SKM-1 treated with dmso at 0.1 percent for 144 hours (cell line): ENCODE data around the gene TULP4.

ENCODE experiments used
- DNase-seq: peaks from one replicate; lab custom pipeline; 2025; ENCODE audit not compliant: unreplicated experiment; lab: John Stamatoyannopoulos, UW

TULP4 gene, protein sequence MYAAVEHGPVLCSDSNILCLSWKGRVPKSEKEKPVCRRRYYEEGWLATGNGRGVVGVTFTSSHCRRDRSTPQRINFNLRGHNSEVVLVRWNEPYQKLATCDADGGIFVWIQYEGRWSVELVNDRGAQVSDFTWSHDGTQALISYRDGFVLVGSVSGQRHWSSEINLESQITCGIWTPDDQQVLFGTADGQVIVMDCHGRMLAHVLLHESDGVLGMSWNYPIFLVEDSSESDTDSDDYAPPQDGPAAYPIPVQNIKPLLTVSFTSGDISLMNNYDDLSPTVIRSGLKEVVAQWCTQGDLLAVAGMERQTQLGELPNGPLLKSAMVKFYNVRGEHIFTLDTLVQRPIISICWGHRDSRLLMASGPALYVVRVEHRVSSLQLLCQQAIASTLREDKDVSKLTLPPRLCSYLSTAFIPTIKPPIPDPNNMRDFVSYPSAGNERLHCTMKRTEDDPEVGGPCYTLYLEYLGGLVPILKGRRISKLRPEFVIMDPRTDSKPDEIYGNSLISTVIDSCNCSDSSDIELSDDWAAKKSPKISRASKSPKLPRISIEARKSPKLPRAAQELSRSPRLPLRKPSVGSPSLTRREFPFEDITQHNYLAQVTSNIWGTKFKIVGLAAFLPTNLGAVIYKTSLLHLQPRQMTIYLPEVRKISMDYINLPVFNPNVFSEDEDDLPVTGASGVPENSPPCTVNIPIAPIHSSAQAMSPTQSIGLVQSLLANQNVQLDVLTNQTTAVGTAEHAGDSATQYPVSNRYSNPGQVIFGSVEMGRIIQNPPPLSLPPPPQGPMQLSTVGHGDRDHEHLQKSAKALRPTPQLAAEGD (N-terminal part only)

DNA sequence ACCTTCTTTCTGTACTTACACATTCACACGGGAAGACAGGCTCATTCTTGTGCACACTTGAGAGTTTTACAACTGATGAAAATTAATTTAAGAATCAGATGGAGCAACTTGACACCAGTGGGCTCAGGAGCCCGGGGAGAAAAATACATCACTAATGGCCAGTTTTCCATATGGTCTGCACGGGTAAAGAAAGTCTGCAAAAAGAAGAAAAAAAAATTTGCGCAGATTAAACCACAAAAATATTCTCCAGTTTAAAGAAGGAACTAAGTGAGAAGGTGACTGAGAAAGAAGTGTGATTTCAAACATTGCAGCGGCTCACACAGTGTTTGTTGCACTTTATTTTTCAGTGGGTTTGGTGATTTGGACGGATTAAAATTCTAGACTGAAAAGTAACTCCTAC lies at the start of gene TULP4:
TULP4 (plus strand) TSS at position 301 of the 400 bp plus-strand sequence. CDS start 1,552 bp downstream, outside the sequence.
- DNase-seq = no peak

DNA sequence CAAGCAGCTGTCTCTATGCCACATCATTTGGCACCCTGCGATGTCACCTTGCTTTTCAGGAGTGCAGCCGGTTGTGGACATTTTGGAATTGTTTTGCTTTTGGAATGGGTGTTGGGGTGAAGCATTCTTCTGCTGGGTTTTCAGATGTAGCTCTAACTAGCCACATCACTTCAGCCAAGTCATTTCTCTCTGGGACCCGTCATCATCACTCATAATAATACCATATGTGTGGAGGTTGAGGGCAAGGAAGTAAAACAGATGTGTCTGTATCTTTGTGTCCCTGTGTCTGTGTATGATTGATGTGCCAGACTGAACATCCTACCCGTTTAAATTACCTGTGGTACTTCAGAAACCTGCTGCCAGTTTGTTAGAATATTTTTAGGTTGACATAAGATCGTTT lies 49.5 kb upstream of the TULP4 start:
- DNase-seq = no peak

DNA sequence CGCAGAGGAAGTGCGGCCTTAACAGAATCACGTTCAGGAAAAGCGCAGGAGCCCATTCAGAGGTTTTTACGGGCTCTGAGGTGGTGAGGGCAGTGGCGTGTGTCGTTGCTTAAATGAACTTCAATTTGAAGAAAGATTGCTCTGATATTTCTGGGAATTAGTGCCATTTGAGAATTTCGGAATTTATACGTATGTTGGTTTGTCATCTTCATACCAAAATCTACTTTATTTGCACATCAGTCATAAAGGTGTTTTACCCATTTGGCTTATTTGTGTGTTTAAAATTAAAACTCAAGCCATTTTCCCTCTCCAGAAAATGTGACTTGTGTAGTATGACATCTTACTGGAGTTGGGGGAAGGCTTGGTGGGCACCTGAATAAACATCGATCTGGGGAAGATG lies 48.1 kb upstream of the TULP4 start:
- DNase-seq = no peak

DNA sequence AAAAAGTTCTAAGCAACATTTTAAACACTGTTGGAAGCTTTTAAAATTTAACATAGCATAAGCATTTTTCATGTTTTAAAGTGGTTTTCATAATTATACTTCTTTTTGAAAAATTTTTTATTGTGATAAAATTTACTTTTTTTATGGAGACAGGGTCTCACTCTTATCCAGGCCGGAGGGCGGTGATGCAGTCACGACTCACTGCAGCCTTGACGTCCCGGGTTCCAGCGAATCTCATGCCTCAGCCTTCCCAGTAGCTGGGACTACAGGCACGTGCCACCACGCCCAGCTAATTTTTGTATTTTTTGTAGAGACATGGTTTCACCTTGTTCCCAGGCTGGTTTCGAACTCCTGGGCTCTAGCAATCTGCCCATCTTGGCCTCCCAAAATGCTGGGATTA lies 46.1 kb upstream of the TULP4 start:
- DNase-seq = no peak

DNA sequence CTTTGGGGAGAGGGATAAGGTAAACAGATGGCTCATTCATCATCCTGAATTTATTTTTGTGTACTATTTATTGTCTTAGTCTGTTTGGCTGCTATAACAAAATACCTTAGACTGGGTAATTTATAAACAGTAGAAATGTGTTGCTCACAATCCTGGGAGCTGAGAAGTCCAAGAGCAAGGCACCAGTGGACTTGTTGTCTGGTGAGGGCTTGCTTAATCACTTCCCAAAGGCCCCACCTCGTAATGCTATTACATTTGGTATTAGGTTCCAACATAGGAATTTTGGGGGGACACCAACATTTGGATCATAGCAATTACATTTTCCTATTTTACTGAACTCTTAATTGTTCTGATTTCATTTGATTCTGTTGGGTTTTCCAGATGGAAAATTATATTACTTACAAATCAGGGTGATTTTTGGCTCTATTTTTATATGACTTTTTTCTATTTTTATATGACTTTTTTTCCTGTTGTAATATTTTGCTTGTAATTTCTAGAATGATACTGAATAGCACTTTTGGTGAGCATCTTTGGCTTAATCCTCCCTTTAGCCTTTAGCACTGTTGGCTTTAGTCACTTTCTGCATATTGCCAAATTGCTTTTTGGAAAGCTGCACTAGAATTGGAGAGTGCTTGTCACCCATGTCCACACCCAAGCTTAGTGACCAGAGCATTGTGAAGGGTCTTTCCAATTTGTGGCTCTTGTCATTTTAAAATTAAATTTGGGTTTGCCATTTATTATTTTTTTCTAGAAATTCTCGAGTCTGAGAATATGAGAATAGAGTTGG lies 43.7 kb upstream of the TULP4 start:
- no peak for DNase-seq

DNA sequence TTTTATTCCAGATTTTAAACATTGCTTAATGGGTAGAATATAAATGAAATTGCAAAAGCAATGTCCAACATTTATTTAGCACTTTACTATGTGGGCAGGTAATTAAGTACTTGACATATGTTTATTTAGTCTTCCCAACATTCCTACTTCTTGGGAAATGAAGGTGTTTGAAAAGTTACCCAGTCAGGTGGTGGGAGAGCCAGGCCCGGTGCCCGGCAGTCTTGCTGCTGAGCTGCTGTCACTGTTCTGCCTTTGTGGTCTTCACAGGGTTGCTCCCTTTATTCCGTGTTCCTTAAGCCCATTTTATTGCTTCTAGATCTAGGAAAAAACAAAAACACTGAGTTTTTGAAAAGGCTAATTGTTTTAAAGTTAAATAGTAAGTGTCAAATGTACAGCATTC lies 42.6 kb upstream of the TULP4 start:
- no peak for DNase-seq

DNA sequence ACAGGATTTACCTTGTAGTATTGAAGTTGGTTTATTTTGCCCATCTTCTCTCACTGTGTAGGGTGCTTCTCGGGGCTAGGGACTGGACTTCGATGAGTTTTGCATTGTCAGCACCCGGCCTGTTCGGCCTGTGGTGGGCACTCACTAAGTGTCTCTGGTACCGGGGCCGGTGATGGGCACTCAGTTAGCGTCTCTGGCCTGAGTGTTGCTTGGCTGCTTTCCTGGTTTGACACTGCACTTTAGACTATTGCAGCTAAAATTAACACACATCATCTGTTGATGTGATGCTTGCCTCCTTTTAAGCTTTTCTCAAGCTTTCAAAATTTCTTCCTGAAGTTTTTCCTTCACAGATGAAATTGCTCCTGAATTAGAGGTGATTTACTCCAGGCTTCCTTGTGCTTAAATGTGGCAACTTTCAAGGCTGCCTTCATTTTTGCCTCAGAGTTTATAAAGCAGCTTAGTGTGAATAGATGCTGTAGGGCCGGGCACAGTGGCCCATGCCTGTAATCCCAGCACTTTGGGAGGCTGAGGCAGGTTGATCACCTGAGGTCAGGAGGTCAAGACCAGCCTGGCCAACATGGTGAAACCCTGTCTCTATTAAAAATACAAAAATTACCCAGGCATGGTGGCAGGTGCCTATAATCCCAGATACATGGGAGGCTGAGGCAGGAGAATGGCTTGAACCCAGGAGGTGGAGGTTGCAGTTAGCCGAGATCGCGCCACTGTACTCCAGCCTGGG lies 41.7 kb upstream of the TULP4 start:
- DNase-seq = no peak

DNA sequence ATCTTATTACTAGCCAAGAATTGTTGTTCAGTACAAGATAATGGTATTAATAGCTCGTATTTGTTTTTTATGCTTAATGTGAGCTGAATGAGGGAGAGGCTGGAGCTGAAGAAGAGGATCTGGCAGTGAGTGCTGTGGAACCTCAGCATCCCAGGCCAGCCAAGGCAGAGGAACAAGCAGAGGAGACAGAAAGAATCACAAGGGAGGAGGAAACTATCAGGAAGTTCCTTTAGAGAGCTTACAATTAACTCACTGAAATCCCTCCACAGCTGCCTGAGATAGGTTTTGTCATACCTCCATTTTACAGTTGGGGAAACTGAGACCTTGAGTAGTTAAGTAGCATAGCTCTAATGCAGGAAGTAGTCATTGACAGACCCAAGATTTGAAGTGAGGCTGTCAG lies 39.9 kb upstream of the TULP4 start:
- DNase-seq = no peak

DNA sequence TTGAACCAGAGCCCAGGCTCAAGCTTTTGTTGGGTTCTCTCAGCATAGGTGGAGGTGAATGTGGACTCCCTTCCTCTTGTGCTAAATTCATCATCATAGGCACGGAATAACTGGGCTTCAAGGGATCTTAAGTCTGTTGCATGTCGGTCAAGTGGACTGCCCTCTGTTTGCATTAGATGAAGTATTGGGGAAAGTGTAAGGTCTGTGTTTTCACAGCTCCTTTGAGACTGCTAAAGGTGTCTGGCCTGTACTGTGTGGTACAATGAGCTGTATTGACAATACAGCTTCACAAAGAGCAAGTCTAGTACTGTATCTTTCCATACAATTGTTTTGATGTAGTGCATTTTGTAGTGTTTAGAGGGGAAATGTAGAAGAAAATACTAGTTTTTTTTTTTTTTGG lies 34.3 kb upstream of the TULP4 start:
- DNase-seq = no peak

DNA sequence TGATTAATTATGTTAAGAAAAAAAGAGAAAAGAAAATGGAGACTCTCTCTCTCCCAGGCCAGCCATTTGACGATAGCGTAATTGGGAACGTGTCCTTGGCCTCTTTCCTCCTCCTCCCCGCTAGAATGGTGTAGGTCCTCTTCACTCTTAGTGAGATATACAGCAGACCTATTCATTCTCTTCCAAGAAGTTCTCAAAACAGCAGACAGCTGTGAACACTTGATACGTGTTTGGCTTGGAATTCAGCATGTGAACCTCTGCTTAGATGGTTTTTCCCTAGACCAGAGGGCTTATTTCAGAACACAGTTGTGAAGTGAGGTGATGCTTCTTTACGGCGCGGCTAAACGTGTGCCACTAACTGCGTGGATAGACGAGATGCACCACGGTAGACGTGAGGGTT lies 32.6 kb upstream of the TULP4 start:
- no peak for DNase-seq

DNA sequence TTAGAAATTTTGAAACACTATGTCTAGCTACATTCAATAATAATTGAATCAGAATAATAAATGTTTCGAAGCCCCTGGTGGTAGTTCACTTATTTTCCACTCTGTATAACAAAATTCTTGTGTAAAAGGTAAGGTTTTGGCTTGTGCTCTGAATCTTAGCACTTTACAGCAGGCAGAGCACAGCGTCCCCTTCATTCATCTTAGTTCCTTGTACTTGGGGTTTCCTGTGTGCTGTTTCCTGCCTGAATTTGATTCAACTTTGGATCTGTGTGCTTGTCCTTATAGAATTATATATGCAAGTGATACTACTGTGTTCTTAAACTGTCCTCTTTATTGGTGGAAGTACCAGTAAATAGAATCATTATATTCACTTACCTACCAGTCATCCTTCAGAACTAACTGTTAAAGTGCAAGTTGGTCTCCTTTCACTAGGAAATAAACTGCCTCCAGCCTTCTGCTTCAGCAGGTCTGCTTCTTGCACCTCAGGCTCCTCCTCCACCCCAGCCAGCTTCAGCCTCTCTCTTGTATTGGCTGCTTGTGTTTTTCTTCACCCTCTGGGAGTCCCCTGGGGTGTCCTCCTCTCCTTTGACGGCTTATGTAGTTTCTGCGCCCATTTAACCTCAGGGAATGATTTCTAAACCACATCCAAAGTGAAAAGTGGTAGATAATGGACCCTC lies 28.8 kb upstream of the TULP4 start:
- DNase-seq = no peak

DNA sequence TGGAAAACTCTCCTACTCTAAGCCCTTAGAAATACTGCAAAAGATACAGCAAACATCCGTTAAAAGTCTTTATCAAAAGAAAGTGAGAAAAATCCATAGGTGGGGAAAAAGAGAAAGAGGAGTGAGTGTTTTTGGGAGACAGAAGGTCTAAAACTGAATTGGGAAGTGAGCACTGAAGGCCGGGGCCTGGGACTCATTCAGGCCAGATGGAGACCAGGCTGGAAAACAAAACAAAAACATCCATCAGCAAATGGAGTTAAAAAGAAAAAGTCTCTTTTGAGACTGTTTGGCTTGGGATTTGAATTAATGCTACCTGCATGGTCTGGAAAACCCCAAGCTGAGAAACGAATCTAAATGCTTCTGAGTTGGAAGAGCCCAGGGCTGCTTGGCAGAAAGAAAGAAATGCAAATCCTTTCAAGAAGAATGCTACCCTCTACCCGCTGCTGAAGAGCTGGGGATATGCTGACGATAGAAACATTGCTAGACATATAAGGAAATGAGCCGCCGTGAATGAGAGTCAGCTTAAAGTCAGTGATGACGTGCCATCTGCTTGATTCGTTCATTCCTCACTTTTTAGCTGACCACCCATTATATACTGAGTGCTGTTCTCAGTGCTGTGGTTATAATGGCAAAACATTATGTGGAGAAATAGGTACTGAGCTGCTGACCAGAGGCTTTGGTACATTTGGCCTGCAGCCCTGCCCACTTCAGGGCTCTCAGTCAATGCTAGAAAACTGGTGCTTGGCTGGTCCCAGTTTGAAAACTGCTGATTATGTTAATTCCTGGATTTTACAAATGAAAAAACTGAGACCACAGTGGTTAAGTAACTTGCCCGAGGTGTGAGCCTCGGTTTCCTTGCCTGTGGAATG lies 28.0 kb upstream of the TULP4 start:
- no peak for DNase-seq

DNA sequence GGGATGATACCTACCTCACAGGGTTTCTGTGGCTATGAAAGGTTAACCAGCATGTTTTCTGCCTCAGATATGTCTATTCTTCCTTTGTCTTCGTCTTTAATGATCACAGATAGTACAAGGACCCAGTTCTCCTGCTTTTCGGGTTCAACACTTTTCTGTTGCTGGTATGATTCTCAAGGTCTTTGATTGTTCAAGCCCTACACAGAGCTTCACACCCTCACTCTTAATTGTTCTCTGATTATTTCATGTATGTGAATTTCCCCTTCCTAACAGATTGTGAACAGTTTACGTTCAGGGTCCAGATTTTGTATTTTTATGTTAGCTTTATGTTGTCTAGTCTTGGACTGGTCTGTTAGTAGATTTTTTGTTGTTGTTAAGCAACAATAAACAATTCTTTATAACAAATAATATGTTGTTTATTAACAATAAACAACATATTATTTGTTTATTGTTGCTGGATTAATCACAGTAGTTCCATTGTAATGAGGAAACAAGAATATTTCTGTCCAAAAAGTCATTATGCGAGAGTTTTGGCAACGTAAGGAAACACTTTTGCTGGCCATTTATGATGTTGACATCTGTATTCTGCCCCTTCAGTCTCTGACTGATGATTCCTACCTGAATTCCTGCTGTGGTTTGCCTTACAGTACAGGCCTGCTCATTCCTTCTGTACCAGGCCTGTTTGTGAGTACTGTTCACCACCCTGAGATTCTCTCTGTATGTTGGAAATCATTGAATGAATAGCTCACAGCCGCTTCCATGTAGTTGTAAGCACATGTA lies 27.2 kb upstream of the TULP4 start:
- DNase-seq = no peak

DNA sequence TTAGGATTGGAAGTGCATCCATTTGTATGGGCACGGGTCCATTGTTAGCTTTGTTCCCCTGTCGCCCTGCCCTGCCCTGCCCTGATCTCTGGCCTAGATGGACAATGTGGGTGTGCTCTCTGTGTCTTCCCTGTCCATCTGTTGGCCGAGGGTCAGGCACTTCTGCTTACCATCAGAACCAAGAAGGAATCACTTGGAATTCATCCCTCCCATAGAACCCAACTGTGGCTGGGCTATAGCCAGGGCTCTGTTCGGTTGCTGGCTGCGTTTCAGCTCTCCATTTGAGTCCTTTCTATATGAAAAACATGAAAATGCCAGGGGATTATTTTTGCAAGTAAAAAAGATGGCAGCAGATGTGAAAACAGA lies 26.6 kb upstream of the TULP4 start:
- no peak for DNase-seq

DNA sequence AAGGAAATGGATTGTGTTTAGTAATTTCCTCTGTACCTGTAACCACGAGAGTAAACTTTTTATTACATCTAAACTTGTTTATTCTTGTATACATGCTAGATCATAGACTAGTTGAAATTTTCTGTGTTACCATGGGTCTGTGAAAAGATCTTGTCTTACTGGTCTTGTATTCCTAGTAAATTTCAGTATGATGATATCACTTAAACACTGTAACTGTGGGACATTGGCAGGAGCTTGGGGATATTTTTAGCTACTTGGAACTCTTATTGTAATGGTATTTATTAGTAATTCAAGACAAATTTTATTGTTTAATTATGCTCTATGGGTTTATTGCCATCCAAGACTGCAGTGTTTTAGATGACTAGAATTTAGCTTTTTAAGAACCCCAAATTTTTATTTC lies 25.9 kb upstream of the TULP4 start:
- no peak for DNase-seq

DNA sequence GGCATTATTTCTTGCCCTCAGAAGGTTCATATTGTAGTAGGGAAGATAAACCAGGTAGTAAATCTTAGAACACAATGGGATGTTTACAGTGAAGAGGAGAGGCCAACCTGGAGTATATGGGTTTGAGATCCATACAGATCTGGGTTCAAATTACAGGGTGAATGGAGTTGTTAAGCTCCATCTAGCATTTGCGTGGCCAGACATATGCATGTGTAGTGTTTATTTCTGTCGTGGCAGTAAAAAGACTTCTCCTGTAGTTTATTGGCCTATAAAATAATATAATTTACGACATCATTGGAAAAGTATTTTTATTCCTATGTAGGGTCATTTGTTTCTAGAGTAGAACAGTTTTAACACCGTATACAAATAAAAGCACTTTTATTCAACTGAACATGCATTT lies 25.2 kb upstream of the TULP4 start:
- no peak for DNase-seq

DNA sequence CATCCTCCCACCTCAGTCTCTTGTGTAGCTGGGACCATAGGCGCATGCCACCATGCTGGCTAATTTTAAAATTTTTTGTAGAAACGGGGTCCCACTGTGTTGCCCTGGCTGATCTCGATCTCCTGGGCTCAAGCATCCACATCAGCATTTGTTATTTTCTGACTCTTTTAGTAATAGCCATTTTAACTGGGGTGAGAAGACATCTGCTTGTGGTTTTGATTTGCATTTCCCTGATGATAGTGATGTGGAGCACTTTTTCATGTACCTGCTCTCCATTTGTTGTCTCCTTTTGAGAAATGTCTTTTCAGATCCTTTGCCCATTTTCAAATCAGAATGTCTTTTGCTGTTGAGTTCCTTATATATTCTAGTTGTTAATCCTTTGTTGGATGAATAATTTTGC lies 22.2 kb upstream of the TULP4 start:
- DNase-seq = no peak

DNA sequence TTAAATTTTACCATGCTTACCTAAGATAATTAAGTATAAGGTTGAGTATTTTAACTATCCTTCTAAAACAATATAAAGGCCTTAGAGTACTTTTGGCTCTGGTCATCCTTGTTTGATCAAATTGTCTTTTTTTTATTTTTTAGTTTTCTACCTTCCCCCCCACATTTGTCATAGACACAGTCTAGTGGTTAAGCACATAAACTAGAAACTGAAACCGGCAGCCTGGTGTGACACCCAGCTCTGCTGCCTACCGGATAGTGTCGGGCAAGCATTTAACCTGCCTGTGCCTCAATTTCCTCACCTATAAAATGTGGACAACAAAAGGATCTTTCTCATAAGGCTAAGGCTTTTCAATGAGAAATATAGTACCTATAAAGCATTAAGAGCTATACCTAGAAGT lies 21.6 kb upstream of the TULP4 start:
- DNase-seq = no peak

DNA sequence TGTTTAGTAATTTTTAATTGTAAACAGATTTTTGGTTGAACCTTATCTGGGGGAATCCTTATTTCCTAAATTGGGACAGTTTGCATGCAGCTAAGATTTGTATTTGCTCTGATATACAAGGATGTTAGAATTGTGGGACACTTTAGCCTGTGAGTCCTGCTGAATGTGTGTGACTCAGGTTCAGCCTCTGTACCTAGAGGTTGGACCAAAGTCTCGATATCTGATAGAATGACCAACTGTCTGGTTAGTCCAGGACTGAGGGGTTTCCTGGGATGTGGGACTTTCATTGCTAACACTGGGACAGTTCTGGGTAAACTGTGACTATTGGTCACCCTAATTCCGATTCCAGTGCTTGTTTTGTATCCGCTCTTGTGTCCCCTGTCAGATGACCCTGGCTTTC lies 20.2 kb upstream of the TULP4 start:
- DNase-seq = no peak
